ENCODE measurements around the gene MICAL3. TPM values are rescaled to one million over a fixed set of nuclear protein-coding genes. Genes with fewer than 3 reads are reported as not detected.

Gene MICAL3
- total RNA-seq, 4 donors from 2014 or later = 84.2 to 290 (median 151) TPM

DNA sequence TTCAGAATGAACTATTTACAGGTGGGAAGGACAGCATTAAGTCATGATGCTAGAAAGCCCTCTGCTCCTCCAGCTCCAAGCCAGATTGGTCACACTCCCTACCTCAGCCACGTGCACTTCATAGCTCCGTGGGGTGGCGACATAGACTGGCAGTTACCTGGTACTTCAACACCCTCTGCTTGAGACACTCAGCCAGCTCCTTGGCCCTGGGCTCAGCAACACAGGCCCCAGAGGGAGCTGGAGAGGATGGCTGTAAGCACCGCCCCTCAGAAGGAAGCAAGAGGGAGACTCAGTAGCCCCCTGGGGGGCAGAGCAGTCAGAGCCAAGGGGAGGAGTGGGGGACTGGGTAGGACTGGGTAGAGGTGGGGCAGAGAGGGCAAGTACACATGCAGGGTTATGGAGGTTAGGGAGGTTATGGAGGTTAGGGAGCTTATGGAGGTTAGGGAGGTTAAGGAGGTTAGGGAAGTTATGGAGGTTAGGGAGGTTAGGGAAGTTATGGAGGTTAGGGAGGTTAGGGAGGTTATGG is 148.0 kb downstream of the MICAL3 start:
- WGBS, 2 donors (ENCODE audit: low coverage in 1 of 2) = 81% methylated on average over 4 of the region's 4 CpGs; no CpG with 5 or more reads in 1 of the 2 donors

DNA sequence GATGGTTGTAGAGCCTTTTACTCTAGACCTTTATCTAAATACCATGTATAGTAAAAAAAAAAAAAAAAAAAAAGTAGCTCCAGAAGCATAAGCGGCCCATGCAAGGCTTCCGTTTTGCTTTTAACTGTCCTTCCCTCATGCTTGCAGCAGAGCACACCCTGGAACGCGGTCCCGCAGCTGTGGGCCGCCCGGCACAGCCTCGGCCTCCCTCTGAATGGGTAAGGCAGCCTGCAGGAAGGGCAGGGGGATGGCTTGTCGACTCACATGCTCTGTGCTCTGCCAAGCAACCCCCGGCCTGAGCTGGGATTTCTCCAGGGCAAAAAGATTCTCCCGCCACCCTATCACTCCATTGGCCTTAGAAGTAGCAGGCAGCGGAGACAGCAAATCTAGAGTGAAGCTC is 148.7 kb downstream of the MICAL3 start:
- Histone ChIP-seq H3K4me1 (peaks cover 0 to 8% (median 6%) of the 10 kb centered on the region in 4 donors), H3K27me3 (no peaks in the 10 kb centered on the region), H3K9me3 (no peaks in the 10 kb centered on the region), H3K27ac (no peak overlapping the region), H3K36me3 (peaks cover 0 to 24% (median 8%) of the 10 kb centered on the region in 4 donors), H3K4me3 (no peak overlapping the region)
- in situ Hi-C loops (cut with MboI; ENCODE audit: low pct_ligation_motif_present in 1 of 4, low pct_unique_long_range_greater_than_20kb in 1 of 4, low sequenced_read_pairs in 3 of 4) (no loop called here), intact Hi-C loops (cut with DNase I; ENCODE audit: low total_unique reads) (no loop called here)
- no peak for TF ChIP-seq POLR2AphosphoS5 (IDR thresholded peaks at IDR 0.05)
- TF ChIP-seq EP300 (IDR thresholded peaks at IDR 0.05; ENCODE audit: low read depth) = no peak
- TF ChIP-seq POLR2A (IDR thresholded peaks at IDR 0.05) = no peak
- TF ChIP-seq, protein P1, sequence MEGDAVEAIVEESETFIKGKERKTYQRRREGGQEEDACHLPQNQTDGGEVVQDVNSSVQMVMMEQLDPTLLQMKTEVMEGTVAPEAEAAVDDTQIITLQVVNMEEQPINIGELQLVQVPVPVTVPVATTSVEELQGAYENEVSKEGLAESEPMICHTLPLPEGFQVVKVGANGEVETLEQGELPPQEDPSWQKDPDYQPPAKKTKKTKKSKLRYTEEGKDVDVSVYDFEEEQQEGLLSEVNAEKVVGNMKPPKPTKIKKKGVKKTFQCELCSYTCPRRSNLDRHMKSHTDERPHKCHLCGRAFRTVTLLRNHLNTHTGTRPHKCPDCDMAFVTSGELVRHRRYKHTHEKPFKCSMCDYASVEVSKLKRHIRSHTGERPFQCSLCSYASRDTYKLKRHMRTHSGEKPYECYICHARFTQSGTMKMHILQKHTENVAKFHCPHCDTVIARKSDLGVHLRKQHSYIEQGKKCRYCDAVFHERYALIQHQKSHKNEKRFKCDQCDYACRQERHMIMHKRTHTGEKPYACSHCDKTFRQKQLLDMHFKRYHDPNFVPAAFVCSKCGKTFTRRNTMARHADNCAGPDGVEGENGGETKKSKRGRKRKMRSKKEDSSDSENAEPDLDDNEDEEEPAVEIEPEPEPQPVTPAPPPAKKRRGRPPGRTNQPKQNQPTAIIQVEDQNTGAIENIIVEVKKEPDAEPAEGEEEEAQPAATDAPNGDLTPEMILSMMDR (IDR thresholded peaks at IDR 0.05) = no peak
- no peak for DNase-seq
- WGBS, 2 donors (ENCODE audit: low coverage in 1 of 2) = 94 to 95% methylated on average over 9 to 12 of the region's 12 CpGs

More for the DNA sequence above, 148.0 kb downstream of the MICAL3 start:
- no peak overlapping the region for H3K4me3 ChIP-seq
- in situ Hi-C loops (cut with MboI; ENCODE audit: low pct_ligation_motif_present in 1 of 4, low pct_unique_long_range_greater_than_20kb in 1 of 4, low sequenced_read_pairs in 3 of 4) = no loop called here
- no peak for TF ChIP-seq POLR2A (IDR thresholded peaks at IDR 0.05)
- no peak for TF ChIP-seq EP300 (IDR thresholded peaks at IDR 0.05; ENCODE audit: low read depth)
- TF ChIP-seq, protein P1 (IDR thresholded peaks at IDR 0.05) = no peak
- no peak for TF ChIP-seq POLR2AphosphoS5 (IDR thresholded peaks at IDR 0.05)
- intact Hi-C loops (cut with DNase I; ENCODE audit: low total_unique reads) = no loop called here
- H3K4me1 ChIP-seq = peaks cover 0 to under 1% (median 0%) of the 10 kb centered on the region in 4 donors
- H3K27me3 ChIP-seq = no peaks in the 10 kb centered on the region
- H3K36me3 ChIP-seq = peaks cover 0 to 24% (median 6%) of the 10 kb centered on the region in 4 donors
- peak overlapping the region in 1 of 4 donors; percentile 13 for H3K27ac ChIP-seq
- no peaks in the 10 kb centered on the region for H3K9me3 ChIP-seq
- no peak for DNase-seq

DNA sequence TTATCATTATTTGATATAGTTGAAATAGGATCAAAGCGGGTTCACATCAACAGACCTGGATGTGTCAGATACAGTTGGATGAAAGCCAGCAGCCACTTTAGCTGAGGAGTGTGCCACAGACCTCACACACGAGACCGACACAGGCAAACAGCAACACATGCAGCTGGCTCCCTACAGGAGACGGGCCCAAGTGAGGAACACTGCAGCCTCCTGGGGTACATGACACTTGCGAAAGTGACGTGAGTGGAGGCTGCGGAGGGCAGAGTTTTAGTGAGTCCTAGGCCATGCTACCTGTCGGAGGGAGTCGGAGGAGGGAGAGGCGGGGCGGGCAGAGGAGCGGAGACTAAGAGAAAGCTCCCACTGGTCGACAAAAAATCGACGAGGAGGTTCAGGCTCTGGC is 149.2 kb downstream of the MICAL3 start:
- H3K36me3 ChIP-seq = peaks cover 0 to 21% (median 8%) of the 10 kb centered on the region in 4 donors
- in situ Hi-C loops (cut with MboI; ENCODE audit: low pct_ligation_motif_present in 1 of 4, low pct_unique_long_range_greater_than_20kb in 1 of 4, low sequenced_read_pairs in 3 of 4) = no loop called here
- H3K4me3 ChIP-seq = no peak overlapping the region
- peaks cover 1 to 13% (median 10%) of the 10 kb centered on the region in 4 donors for H3K4me1 ChIP-seq
- TF ChIP-seq, protein P1 (IDR thresholded peaks at IDR 0.05) = no peak
- TF ChIP-seq EP300 (IDR thresholded peaks at IDR 0.05; ENCODE audit: low read depth) = no peak
- no peak overlapping the region for H3K27ac ChIP-seq
- no peaks in the 10 kb centered on the region for H3K9me3 ChIP-seq
- H3K27me3 ChIP-seq = no peaks in the 10 kb centered on the region
- intact Hi-C loops (cut with DNase I; ENCODE audit: low total_unique reads) = no loop called here
- WGBS, 2 donors (ENCODE audit: low coverage in 1 of 2) = 92 to 100% methylated on average over 5 to 15 of the region's 15 CpGs
- DNase-seq = no peak

DNA sequence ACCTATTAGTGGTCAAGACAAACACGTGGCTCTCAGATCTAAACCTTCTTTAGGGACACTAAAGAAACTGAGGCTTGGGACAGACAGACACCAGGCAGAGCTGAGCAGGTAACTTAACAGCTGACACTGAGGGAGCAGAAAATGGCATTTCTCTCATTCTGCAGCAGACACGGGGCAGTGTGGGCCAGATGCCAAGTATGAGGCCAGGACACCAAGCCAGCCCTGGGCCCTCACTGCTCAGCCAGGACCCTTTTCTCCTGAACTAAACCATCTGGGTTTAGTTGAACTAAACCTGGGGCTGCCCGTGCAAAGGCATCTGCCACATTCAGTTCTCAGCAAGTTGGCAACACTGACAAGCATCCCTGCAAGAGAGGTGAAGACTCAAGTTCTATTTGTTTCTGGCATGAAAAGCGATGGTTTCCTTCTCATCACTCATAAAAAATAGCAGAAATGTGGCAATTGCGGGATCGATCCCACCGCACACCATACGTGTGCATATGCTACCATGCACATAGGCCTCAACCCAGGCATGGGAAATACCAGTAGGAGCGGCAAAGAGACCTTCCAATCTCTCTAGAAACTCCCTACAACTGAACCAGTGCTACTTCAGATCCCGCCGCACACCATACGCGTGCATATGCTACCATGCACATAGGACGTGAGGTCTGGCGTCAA is 150.0 kb downstream of the MICAL3 start:
- TF ChIP-seq POLR2AphosphoS5 (IDR thresholded peaks at IDR 0.05) (no peak), EP300 (IDR thresholded peaks at IDR 0.05; ENCODE audit: low read depth) (no peak), POLR2A (IDR thresholded peaks at IDR 0.05) (no peak)
- TF ChIP-seq, protein P1 (IDR thresholded peaks at IDR 0.05) = no peak
- 94% methylated on average over 15 of the region's 15 CpGs; no CpG with 5 or more reads in 1 of the 2 donors for WGBS, 2 donors (ENCODE audit: low coverage in 1 of 2)
- H3K4me3 ChIP-seq = no peak overlapping the region
- no peaks in the 10 kb centered on the region for H3K9me3 ChIP-seq
- H3K27ac ChIP-seq = no peak overlapping the region
- H3K4me1 ChIP-seq = peaks cover 6 to 20% (median 17%) of the 10 kb centered on the region in 4 donors
- intact Hi-C loops (cut with DNase I; ENCODE audit: low total_unique reads) = no loop called here
- H3K27me3 ChIP-seq = no peaks in the 10 kb centered on the region
- no peak for DNase-seq
- H3K36me3 ChIP-seq = peaks cover 0 to 16% (median 7%) of the 10 kb centered on the region in 4 donors
- in situ Hi-C loops (cut with MboI; ENCODE audit: low pct_ligation_motif_present in 1 of 4, low pct_unique_long_range_greater_than_20kb in 1 of 4, low sequenced_read_pairs in 3 of 4) = no loop called here
